Activated CD4-positive, alpha-beta T cell treated with anti-CD3 and anti-CD28 coated beads, Interleukin-2, Interleukin-4, amounts not matched to agents 100 ng/mL and 50 ng/mL, durations not matched to agents 16 hours and 8 hours (primary cell): ENCODE data around the gene JADE1.
A peak's percentile ranks its signal among the peaks of the same experiment; 100 is the strongest.

Source experiments
- DNase-seq: peaks from one replicate; pipeline ENCODE4 v3.0.0-alpha.2; 2020; ENCODE audit warnings: low spot score

Gene JADE1

DNA sequence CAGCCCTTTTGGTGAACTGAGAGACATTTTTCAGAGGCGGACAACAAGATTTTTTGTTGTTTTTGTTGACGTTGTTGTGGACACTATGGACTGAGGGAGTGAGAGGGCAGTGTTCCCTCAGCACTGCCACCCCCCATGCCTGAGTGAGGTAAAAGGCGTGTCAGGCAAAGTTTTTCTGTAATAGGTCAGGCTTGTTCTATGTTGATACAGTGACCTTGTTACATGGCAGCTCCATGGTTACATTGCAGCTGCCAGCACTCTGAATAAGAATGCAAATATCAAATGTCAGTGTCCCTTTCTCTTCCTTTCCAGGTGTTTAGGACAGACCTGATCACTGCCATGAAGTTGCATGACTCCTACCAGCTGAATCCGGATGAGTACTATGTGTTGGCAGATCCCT is 36.6 kb downstream of the JADE1 start:
- no peak for DNase-seq

DNA sequence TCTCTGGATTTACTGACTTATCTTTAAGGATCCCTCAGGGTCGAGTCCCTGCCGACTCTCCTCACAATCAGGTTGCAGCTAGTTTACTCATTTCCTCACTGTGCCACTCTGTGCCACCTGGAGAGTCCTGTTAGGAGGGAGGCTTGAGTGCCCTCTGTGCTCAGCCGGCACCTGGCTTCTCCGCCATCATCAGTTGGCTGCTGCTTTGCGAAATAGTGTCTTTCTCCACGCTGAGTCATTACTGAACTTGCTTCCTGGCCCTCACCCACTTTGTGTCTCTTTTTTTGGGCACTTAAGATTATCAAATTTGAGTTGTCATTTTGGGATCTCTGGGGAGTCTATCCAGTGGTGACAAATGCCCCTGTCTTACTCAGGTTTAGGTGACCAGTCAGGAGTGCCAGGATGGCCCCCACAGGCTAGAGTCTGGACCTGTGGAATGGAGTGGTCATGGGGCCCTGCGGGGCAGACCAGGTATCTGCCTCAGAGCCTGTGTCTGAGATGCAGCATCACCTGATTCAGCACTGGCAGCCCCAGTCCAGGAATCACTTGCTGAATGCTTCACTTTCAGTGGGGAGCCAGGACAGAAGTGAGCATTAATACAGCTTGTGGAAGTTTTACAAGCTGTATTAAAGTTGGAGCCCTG is 37.7 kb downstream of the JADE1 start:
- no peak for DNase-seq

DNA sequence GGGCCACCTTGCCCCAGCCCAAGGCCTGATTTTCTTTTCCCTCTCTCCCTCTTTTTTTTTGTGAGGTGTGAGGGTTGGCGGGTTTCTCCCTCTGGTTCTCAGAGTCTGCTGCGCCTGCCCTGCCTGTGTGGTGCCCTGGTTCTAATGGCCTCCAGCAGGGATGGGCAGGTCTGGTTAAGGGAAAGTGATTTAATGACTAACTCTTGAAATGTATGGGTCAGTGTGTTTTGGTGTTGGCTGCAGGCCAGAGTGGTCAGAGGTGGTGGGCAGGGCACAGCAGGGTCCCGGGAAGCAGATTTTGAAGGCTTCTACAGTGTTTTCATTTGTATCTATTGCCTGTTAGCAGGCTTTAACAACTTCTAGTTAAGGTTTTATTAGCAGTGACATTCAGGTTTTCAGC is 39.0 kb downstream of the JADE1 start:
- DNase-seq, result no peak

DNA sequence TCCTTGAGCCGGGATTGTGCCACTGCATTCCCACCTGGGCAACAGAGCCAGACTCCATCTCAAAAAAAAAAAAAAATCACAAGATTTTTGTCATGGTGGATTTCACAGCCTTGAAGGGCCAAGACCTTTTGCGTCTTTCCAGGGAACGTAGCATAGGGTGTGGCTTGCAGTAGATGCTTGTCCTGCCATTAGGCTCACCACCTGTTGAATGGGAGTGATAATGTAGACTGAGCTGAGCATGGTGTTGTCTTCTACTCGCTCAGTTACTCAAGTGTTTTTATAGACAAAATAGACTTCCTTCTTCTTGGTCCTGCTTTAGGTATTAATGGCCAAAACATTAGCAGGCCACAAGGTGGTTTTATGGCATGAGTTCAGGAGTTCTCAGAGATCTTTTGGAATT is 40.8 kb downstream of the JADE1 start:
- no peak for DNase-seq

DNA sequence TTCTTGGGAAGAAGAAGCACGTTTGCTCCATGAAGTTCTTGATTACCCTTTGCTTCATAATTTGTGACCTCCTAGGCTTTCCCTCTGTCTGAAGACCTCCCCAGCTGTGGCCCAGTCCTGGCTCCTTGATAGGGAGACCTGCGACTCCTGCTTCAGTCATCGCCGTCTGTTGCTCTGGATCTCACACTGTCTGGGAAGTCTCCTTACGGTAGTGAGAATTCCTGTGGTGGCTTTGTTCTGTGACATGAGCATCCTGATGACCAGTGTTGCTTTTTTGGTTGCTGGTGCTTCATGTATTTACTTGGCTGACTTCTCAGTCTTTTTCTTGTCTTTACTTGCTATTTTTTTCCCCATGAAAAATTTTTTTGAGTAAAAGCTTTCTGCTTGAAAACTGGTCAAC is 44.2 kb downstream of the JADE1 start:
- DNase-seq, result no peak

DNA sequence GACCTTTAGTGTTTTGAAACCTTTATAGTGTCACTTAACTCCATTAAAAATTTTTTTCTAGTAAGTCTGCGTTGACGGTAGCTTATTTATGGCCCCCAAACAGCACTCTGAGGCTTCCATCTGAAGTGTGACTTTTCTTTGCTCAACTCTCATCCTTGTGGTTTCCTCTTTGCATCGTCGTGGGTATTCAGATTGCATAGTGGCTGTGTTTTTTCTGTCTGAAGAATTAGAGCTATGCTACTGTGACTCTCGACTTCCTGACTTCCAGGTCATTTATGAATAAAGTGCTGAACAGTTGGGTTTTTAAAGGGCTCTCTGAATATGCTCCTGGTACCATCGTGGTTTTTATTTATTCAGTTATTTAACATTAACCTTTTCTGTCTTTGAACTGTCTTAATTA is 44.9 kb downstream of the JADE1 start:
- peak; percentile 75 for DNase-seq

DNA sequence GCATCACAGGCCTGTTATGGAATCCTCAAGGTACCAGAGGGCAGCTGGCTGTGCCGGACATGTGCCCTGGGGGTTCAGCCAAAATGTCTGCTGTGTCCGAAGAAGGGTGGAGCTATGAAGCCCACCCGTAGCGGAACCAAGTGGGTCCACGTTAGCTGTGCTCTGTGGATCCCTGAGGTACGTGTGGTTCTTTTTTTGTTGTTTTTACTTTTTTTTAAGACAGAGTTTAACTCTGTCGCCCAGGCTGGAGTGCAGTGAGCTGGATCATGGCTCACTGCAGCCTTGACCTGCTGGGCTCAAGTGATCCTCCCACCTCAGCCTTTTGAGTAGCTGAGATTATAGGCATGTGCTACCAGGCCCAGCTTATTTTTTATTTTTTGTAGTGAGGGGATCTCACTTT is 46.1 kb downstream of the JADE1 start:
- DNase-seq, result no peak

DNA sequence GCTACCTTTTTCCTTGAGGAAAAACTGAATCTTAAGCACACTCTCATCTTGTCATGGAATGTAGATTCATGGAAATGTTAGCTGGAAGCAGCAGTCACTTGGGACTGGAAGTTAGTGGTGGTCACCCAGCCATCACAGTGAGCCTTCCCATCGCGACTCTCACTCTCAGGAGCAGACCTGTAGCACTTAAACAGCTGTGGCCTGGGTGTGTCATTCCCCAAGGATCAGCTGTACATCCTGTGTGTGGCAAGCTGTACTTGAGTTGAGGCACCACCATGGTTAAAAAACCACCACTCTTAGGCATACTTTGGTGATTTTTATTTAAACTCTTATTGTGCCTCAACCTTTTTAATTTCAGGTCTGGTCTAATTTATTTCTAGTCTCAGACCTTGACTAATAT is 46.7 kb downstream of the JADE1 start:
- DNase-seq, result no peak

DNA sequence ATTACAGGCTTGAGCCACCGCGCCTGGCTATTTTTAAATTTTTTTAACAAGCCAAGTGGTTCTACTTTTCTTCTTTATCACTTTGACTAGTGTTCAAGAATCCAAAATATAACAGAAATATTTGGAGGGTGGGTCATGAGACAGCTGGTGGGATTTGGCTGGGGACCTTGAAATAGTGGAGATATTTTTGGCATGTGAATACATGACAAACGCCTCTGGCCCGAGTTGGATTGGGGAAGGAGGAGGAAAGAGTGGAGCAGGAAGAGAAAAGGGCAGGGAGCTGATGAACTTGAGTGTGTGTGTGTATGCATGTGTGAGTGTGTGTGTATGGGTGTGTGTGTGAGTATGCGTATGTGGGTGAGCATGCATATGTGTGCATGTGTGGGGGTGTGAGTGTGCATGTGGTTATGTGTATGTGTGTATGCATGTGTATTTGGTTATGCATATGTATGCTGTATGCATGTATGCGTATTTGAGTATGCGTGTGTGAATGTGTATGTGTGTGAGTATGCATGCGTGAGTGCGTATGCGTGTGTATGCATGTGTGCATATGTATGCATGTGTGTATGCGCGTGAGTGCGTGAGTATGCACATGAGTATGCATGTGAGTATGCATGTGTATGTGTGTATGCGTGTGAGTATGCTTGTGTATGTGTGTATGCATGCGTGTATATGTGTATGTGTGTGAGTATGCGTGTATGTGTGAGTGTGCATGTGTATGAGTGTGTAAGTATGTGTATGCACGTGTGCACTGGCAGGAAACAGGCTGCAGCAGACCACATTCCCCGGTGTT is 49.6 kb downstream of the JADE1 start:
- DNase-seq, result no peak

DNA sequence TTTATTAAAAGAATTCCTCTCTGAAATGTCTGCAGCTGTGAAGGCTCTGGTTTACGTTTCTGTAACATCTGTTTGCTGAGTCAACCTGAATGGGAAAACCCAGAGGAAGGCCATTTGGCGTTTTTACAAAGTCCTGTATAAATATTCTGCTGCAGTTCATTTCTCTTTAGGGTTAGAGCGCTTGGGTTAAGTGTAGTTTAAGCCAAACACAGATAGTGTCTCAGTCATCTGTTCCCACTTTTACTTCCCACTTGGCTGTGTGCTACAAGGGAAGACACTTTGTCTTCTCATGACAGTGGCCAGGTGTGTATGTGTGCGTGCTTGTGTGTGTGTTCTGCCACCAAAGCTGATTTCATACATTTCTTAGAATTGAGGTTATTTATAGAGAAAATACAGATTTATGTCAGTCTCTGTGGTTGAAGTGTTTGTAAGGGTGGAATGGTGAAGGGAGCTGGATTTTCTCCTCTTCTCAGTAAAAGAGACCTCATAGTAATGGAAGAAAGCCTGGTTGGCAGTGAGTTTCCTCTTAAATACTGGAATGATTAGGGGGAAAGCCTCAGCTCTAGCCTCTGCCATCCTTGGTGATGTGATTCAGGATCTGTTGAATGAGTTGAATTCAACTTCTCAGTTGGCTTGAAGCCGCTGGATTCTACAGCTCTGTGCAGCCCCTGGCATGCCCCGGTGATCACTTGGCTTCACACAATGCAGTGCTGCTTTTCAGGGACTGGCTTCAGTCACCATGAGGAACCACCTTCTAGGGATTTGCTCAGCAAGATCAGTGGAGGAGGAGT is 50.6 kb downstream of the JADE1 start:
- peak; percentile 8 for DNase-seq

DNA sequence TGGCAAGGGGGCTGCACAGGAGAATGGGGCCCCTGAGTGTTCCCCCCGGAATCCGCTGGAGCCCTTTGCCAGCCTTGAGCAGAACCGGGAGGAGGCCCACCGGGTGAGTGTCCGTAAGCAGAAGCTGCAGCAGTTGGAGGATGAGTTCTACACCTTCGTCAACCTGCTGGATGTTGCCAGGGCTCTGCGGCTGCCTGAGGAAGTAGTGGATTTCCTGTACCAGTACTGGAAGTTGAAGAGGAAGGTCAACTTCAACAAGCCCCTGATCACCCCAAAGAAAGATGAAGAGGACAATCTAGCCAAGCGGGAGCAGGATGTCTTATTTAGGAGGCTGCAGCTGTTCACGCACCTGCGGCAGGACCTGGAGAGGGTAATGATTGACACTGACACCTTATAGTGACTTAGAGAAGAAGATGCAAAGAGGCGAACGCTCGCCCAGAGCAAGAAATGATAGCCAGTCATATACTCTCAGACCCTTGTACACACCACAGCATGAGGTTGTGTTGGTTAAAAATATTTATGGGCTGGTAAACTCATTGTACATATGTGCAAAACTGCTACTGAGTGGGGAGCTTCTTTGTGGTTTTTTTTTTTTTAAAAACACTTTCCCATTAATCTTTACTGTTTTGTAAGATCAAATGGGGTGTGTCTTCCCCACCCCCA is 52.5 kb downstream of the JADE1 start:
- peak; percentile 19 for DNase-seq

DNA sequence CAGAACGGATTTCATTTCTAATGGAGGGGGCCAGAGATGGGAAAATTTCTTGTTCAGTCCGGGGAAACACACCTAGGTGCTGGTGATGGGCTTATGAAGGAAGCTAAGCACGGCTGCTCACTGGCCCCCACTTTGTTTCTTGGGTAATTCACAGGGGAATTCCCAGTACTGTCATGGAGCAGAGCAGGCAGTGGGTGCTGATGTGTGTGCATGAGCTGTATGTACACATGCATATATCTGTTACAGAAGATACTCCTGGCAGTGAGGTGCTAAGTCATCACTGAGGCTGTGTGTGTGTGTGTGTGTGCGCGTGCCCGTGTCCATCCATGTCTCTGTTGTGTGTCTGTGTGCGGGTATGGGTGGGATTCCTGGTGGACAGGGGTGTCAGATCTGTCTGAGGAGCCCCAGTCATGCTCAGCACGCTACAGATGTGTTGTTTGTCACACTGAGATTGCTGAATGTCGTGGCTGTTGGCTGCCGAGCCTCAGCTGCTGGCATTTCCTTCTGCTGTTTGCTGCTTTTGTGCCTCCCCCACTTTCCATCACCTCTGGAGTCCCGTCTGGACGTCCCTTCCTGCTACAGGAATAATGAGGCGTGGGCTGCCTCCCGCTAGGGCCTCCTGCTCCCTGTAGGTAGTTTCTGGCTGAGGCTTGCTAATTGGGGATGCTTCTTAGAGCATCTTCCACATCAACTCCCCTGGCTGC is 53.3 kb downstream of the JADE1 start:
- peak; percentile 31 for DNase-seq

DNA sequence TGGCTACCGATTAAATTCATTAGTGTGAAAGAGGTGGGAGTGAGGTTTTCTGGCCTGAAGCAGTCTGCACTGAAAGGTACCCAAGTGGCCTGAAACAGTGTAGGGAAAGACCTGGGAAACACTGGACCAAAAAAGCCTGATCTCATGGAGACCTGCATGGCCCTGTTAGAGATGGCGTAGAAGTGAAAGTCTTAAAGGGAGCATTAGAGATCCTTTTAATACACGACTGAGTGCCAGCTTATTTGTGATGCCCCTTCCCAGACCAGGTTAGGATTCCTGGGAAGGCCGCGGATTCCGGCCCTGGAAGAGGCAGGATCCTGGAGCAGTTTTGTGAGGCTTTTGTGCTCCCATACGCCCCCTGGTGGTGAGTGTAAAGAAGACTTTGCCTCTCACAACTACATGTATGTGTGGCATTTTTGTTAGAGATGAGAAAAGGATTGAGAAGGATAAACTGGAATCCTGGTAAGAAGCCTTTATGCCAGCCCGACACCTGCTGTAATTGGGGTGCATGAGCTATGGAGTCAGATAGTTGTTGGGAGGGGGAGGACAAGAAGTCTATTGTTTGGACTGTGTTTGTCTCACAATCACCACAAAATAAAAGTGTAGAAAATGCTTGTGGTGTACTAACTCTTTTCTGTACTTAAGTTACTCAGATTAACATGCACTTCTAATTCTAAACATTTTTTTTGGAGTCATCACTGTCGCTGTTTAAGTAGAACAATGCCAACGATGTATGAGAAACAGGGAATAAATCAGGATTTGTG is 54.0 kb downstream of the JADE1 start:
- DNase-seq, result peak; percentile 62

DNA sequence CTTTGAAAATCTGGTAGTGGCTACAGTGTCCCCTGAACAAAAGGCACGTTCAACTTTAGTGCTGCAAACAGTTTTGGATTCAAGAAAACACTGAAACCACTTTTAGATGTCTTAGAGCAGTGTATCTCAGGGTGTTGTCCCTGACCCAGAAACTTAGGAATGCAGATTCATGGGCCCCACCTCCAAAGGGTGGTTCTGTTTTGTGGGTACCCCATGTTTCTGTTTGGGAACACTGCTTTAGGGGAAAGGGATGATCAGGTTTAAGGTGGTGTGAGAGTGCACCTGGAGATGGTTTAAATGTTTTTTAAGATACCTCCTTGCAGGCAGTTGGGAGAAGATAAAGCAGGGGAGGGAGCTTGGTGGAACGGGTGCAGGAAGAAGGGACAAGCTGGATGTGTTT is 55.6 kb downstream of the JADE1 start:
- DNase-seq, result no peak

DNA sequence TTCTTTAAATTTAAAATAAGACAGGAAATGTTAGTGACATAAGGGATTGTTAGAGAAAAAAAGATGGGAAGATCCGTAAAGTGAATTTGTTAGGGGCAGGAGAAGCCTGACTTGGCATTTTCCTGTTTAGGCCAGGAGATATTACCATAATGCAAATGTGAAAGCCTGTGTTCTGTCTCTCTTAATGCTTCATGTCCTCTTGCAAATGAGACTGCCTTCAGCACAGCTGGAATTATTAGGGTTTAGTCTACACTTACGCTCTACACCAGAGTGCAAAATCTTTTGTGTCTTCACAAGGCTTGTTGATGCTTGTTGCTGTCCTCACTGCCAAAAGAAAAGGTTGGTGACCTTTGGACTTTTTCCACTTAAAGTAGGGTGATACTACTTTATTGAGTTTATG is 56.8 kb downstream of the JADE1 start:
- DNase-seq, result no peak

DNA sequence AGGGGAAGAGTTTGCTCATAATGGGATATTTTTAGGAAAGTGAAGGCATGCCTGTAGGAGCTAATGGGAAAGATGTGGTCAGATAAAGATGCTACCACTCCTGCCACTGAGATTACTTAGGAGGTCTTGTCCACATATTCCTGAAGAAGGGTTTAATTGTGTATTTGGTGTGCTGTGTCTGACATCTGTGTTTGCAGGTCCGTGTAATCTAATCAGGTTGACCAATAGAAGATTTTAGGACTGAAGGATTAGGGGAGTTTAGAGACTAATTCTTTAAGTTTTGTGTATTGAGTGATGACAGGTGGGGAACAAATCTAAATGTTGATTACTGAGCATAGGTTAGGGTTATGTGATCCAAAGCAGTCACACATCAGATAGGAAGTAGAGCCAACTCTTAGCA is 57.2 kb downstream of the JADE1 start:
- DNase-seq, result no peak

DNA sequence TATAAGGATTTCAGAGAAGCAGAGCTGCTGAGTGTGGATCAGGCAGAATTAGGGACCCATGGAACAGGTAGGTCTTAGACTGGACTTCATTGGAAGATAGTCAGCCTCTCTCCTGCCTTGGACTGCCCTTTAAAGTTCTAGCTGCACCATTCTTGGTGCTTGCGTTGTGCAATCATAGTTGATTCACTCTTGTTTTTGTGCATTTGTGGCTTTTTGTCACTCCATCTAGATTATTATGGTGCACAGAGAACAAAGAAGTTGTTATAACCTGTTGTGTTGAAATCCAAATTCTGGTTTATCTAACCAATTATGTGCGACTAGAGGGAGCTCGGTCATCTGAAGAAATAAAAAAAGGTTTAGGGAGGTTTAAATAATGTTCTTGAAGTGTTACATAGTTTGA is 59.3 kb downstream of the JADE1 start:
- DNase-seq, result no peak

DNA sequence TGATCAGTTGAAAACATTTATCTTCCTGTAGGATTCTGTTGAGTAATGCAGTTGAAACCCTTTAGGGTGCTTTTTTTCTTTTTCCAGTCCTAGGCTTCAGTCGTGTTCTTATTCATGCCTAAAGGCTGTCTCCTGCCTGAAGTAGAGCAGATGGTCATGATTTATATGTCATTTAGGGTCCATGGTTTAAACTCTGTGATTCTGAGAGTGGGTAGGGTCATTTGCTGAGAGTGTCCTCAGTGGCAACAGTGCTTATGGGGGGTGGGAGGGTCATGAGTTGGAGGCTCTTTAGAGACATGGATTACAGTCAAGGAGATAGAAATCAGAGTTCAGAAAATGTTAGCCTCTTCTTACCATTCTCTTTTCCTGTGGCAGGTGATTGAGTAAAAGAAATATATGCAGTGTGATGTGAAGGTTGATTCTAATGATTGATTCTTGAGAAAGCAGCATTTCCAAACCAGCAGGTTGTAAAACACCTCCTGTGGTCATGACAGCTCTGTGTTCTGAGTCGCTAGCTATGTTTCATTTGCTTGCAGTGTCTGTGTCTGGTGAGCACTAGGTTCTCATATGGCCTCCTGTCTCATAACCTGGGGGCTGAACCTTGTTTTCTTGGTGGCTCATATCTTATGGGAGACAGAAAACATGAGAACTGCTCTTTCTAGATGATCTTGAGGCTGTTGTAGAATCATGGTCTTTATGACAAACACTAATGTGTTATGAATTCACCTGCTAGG is 60.4 kb downstream of the JADE1 start:
- no peak for DNase-seq

DNA sequence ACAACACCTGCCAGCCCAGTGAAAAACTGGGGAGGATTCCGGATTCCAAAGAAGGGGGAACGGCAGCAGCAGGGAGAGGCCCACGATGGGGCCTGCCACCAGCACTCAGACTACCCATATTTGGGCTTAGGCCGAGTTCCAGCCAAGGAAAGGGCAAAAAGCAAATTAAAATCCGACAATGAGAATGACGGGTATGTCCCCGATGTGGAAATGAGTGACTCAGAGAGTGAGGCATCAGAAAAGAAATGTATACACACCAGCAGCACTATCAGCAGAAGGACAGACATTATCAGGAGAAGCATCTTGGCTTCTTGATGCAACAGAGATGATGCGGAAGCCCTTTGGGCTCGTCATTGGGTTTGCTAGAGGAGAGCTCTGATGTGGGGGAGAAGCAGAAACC is 62.4 kb downstream of the JADE1 start:
- DNase-seq, result no peak

DNA sequence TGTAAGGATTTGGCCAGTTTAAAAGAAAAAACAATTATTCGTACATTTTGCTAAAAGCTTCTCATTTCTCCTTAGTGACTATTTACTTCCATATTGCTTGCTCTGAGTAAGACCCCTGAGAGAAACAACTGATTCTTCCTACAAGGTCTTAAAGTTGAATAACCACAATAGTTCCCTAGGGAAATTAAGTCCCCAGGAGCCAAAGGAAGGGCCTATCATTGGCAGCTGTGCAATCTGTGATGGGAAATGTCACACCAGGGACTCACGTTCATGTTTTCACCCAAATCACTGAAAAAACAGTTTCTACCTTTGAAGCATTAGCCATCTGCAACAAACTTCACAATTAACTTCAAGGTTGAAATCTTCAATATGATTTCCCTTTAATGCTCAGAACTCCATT is 66.7 kb downstream of the JADE1 start:
- DNase-seq, result no peak

DNA sequence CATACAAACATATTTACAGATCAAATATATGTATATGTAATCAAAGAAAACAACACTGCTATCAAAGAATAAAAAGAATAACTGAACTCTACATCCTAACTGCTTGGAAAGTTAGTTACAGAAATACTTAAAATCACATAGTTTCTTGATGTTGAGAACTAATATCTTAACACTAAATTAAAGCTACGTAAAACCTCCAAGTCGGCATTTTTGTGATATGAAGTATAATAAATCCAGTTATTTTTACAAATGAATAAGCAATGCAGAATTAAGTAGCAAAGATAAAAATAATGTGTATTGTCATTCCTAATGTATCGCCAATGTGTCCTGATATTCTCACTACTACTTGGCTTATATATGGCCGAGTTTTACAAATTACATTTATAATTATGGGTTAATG is 68.4 kb downstream of the JADE1 start:
- DNase-seq, result no peak
